Measurements from ENCODE around the gene P2RY13.

P2RY13 gene

DNA sequence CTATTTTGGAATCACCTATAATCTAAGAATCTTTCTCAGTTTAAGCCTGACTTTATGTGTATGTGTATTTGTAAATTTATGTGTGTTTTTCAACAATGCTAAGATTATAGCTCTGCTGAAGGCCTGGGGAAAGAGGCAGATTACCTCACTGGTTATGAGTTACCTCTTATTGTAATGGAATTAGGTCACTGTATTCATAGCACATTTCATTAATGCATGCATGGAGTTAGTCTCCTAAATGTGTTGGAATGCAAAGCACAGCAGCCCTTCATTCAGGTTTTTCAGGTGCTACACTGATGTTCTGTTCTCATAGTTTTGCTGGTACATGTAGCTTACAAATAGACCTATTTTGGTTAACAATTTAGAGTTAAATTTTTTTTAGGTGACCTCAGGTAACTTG lies 22.2 kb downstream of the P2RY13 start:
- no peaks in the 10 kb centered on the region for H3K27me3 ChIP-seq (ENCODE audit: control insufficient read depth, insufficient read depth, low read length)
- H3K9me3 ChIP-seq (replicated peaks; ENCODE audit: low read length): no peaks in the 10 kb centered on the region
- no peak overlapping the region for H3K4me3 ChIP-seq (ENCODE audit: low read length)
- no peak overlapping the region for H3K9ac ChIP-seq (ENCODE audit: low read depth, low read length)
- H3K4me2 ChIP-seq (ENCODE audit: low read length): no peak overlapping the region
- H3K4me1 ChIP-seq (ENCODE audit: control insufficient read depth, insufficient read depth, low read length): peaks cover 43% of the 10 kb centered on the region
- H3K36me3 ChIP-seq (ENCODE audit: insufficient read depth, low read length): no peaks in the 10 kb centered on the region

DNA sequence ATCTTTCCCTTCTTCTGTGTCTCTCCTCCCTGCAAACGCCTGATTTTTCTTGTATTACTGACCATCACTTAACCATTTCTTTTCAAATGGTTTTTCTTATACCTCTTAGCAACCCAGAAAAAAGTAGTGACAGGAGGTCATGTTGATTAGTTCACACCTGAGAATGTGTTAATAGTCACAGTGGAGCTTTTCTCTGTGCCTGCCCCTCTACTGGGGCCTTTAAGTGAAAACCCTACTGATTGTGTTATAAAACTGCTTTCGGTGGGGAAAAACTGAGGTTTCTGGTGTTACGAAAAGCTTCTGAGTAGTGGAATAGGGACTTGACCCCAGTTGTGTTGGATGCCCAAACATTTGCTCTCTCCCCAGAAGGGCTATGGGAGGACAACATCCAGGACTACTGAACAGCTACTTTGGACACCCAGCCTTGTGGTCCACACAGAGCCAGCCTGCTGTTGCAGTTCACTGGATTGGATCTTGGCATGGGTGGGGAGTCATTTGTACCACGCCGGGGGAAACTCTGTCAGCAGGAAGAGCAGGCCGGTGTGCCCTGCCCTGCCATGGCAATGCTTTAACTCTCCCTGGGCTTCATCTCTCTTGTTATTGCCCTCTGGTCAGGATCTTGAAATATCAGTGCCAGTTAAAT lies 23.1 kb downstream of the P2RY13 start:
- H3K27me3 ChIP-seq (ENCODE audit: control insufficient read depth, insufficient read depth, low read length): no peaks in the 10 kb centered on the region
- H3K4me3 ChIP-seq (ENCODE audit: low read length): peak overlapping the region; percentile 21
- peak overlapping the region; percentile 6 for H3K9ac ChIP-seq (ENCODE audit: low read depth, low read length)
- peaks cover 46% of the 10 kb centered on the region for H3K4me1 ChIP-seq (ENCODE audit: control insufficient read depth, insufficient read depth, low read length)
- no peaks in the 10 kb centered on the region for H3K36me3 ChIP-seq (ENCODE audit: insufficient read depth, low read length)
- peak overlapping the region; percentile 65 for H3K4me2 ChIP-seq (ENCODE audit: low read length)
- no peaks in the 10 kb centered on the region for H3K9me3 ChIP-seq (replicated peaks; ENCODE audit: low read length)

DNA sequence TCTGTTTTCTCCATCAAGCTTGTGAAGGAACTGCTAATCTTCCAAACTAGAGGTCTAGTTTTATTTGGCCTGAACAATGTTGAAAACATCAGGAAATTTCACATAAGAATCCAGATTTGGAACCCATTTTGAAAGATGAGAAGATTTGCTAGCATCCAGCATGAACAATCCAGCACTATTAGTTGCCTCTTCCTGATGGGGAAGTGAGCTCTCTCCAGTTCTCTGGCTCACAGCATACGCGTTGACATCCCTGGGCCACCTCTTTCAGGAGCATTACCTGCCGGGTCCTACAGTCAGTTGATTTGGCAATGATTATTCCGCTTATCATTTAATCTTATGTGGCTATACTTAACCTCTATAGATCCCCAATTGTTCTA lies 23.6 kb downstream of the P2RY13 start:
- H3K4me2 ChIP-seq (ENCODE audit: low read length): peak overlapping the region; percentile 65
- H3K9ac ChIP-seq (ENCODE audit: low read depth, low read length): peak overlapping the region; percentile 6
- H3K9me3 ChIP-seq (replicated peaks; ENCODE audit: low read length): no peaks in the 10 kb centered on the region
- H3K4me1 ChIP-seq (ENCODE audit: control insufficient read depth, insufficient read depth, low read length): peaks cover 46% of the 10 kb centered on the region
- no peaks in the 10 kb centered on the region for H3K27me3 ChIP-seq (ENCODE audit: control insufficient read depth, insufficient read depth, low read length)
- peak overlapping the region; percentile 21 for H3K4me3 ChIP-seq (ENCODE audit: low read length)
- H3K36me3 ChIP-seq (ENCODE audit: insufficient read depth, low read length): no peaks in the 10 kb centered on the region

DNA sequence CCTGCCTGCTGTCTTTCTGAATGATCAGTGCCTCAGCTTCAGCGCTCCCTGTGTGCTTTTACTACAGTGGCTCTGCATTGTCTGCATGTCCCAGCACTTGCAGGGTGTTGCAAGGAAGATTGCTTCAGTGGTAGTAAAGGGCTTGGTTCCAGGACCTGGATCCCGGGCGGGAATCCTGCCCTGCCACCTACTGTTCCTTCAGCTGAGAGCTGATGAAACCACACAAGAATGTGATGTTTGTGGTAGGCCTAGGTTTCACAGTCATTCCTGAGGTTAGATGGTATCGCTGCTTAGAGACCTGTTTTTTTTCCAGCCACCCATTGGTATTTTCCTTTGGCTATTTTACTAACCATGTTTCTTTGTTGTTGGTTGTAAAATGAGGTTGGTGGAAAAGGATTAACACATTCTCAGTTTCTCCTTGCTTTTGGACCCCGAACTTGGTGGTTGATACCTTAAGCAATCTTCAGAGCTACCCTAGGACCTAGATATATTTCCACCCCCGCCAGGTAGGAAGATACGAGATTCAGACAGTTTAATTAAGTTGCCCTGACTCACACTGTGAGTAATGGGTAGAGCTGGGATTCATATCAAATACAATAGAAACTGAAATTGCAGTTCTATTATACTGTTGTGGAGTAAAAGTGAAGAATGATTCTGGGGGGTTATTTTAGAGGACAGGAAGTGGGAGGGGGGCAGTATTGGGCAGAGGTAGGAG lies 24.1 kb downstream of the P2RY13 start:
- peaks cover 46% of the 10 kb centered on the region for H3K4me1 ChIP-seq (ENCODE audit: control insufficient read depth, insufficient read depth, low read length)
- peak overlapping the region; percentile 65 for H3K4me2 ChIP-seq (ENCODE audit: low read length)
- no peaks in the 10 kb centered on the region for H3K36me3 ChIP-seq (ENCODE audit: insufficient read depth, low read length)
- no peaks in the 10 kb centered on the region for H3K27me3 ChIP-seq (ENCODE audit: control insufficient read depth, insufficient read depth, low read length)
- H3K9ac ChIP-seq (ENCODE audit: low read depth, low read length): peak overlapping the region; percentile 6
- H3K9me3 ChIP-seq (replicated peaks; ENCODE audit: low read length): no peaks in the 10 kb centered on the region
- H3K4me3 ChIP-seq (ENCODE audit: low read length): peak overlapping the region; percentile 21

DNA sequence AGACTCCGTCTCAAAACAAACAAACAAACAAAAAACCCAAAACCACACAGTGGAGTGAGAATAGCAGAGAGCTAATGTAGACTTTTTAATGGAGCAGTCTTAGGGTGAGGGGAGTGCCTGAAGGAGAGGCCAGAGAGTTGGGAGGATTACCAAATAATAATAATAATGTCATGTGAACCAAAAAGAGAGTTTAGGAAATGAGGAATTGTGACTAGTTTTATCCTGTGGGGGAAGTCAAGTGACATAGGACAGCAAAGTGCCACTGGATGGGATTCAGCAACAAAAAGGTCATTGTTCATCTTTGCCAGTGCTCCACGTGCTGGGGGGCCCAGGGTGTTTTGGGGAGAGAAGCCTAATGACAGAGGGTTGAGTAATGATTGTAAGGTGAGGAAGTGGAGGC lies 25.6 kb downstream of the P2RY13 start:
- H3K4me1 ChIP-seq (ENCODE audit: control insufficient read depth, insufficient read depth, low read length): peaks cover 45% of the 10 kb centered on the region
- H3K4me3 ChIP-seq (ENCODE audit: low read length): no peak overlapping the region
- H3K9ac ChIP-seq (ENCODE audit: low read depth, low read length): no peak overlapping the region
- H3K4me2 ChIP-seq (ENCODE audit: low read length): no peak overlapping the region
- no peaks in the 10 kb centered on the region for H3K9me3 ChIP-seq (replicated peaks; ENCODE audit: low read length)
- no peaks in the 10 kb centered on the region for H3K36me3 ChIP-seq (ENCODE audit: insufficient read depth, low read length)
- H3K27me3 ChIP-seq (ENCODE audit: control insufficient read depth, insufficient read depth, low read length): no peaks in the 10 kb centered on the region

DNA sequence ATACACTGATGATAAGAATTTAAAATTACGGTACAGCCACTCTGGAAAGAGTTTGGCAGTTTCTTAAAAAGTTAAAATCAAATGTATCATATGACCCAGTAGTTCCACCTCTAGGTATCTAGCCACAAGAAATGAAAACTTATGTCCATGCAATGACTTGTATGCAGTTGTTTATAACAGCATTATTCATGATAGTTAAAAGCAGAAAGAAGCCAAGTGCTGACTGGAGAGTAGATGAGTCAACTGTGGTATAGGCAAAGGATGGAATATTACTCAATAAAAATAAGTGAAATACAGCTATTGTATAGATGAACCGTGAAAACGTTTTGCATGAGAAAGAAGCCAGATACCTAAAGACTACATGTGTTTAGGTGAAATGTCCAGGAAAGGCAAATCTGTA lies 27.6 kb downstream of the P2RY13 start:
- Histone ChIP-seq H3K27me3 (ENCODE audit: control insufficient read depth, insufficient read depth, low read length) (no peaks in the 10 kb centered on the region), H3K4me1 (ENCODE audit: control insufficient read depth, insufficient read depth, low read length) (peaks cover 25% of the 10 kb centered on the region), H3K9ac (ENCODE audit: low read depth, low read length) (no peak overlapping the region), H3K9me3 (replicated peaks; ENCODE audit: low read length) (no peaks in the 10 kb centered on the region), H3K36me3 (ENCODE audit: insufficient read depth, low read length) (no peaks in the 10 kb centered on the region), H3K4me2 (ENCODE audit: low read length) (no peak overlapping the region), H3K4me3 (ENCODE audit: low read length) (no peak overlapping the region)

DNA sequence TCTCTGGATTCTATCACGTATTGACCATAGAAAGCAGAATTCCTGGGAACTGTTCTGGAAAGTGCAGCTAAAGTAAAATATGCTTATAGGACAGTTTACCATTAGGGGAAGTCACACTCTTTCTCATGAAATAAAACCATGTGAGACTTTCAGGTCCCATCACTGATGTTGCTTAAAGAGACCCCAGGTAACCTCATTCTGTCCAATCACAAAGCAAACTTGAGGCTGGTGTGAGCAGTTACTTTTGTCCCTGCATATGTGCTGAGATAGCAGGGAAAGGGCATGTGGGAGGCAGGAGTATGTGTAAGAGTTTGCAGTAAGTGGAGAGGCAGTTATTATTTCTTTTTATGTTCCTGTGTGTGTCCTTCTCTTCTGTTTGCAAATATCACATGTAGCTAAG lies 28.8 kb downstream of the P2RY13 start:
- H3K9ac ChIP-seq (ENCODE audit: low read depth, low read length): no peak overlapping the region
- no peaks in the 10 kb centered on the region for H3K9me3 ChIP-seq (replicated peaks; ENCODE audit: low read length)
- H3K4me3 ChIP-seq (ENCODE audit: low read length): no peak overlapping the region
- H3K4me2 ChIP-seq (ENCODE audit: low read length): no peak overlapping the region
- no peaks in the 10 kb centered on the region for H3K27me3 ChIP-seq (ENCODE audit: control insufficient read depth, insufficient read depth, low read length)
- peaks cover 13% of the 10 kb centered on the region for H3K4me1 ChIP-seq (ENCODE audit: control insufficient read depth, insufficient read depth, low read length)
- no peaks in the 10 kb centered on the region for H3K36me3 ChIP-seq (ENCODE audit: insufficient read depth, low read length)

DNA sequence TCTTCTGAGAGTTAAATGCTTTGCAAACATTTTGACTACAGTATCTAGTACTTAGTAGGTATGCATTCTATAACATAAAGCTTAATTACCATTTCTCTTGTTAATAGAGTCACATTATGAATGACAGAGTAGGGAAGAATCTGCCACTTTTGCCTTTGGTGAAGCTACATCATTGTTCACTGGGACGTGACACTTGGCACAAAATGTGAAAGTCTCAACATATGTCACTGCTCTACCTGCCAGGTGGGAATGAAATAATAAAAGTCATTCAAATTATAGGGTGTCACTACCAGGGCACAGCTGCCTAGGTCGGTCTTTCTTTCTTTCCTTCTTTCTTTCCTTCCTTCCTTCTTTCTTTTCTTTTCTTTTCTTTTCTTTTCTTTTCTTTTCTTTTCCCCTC lies 30.3 kb downstream of the P2RY13 start:
- Histone ChIP-seq H3K4me2 (ENCODE audit: low read length) (no peak overlapping the region), H3K4me3 (ENCODE audit: low read length) (no peak overlapping the region), H3K36me3 (ENCODE audit: insufficient read depth, low read length) (no peaks in the 10 kb centered on the region), H3K9me3 (replicated peaks; ENCODE audit: low read length) (no peaks in the 10 kb centered on the region), H3K4me1 (ENCODE audit: control insufficient read depth, insufficient read depth, low read length) (peaks cover 4% of the 10 kb centered on the region), H3K27me3 (ENCODE audit: control insufficient read depth, insufficient read depth, low read length) (no peaks in the 10 kb centered on the region), H3K9ac (ENCODE audit: low read depth, low read length) (no peak overlapping the region)

DNA sequence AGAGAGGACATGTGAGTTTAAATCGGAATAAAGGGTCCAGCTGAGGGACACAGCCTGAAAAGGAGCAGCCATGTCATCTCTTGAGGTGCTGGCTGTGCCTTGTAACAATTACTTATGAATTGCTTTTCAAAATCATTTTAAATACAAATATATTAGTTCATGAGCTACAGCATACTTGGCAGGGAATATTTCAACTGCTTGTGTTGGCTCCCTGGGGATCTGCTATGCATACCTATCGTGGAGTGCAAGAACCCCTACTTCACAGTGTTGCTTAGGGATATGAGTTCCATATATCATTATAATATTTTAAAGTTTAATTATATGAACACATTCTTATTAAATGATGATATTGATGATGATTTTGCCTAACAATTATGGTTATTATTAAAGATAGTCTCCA lies 31.9 kb downstream of the P2RY13 start:
- H3K27me3 ChIP-seq (ENCODE audit: control insufficient read depth, insufficient read depth, low read length): no peaks in the 10 kb centered on the region
- H3K4me1 ChIP-seq (ENCODE audit: control insufficient read depth, insufficient read depth, low read length): peaks cover 4% of the 10 kb centered on the region
- H3K36me3 ChIP-seq (ENCODE audit: insufficient read depth, low read length): no peaks in the 10 kb centered on the region
- no peak overlapping the region for H3K4me2 ChIP-seq (ENCODE audit: low read length)
- no peak overlapping the region for H3K4me3 ChIP-seq (ENCODE audit: low read length)
- H3K9me3 ChIP-seq (replicated peaks; ENCODE audit: low read length): no peaks in the 10 kb centered on the region
- H3K9ac ChIP-seq (ENCODE audit: low read depth, low read length): no peak overlapping the region

DNA sequence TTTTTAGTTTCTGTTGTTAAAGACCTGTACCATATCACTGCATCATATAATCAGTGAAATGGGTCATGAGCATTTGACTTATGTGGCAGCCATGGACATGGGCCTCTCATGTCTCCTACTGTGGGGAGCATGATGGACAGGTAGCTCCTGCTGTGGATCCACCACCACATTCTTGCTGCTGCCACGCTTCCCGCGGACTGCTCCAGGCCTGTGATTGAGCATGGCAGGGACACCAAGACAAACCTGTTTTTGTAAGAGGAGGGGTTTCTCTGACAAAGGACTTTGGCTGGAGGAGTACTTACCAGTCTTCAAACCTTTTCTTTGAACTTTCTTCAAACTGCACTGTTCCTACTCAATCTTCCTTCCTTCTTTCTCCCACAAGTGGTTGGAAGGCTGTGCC lies 33.1 kb downstream of the P2RY13 start:
- no peaks in the 10 kb centered on the region for H3K9me3 ChIP-seq (replicated peaks; ENCODE audit: low read length)
- no peaks in the 10 kb centered on the region for H3K4me1 ChIP-seq (ENCODE audit: control insufficient read depth, insufficient read depth, low read length)
- H3K4me2 ChIP-seq (ENCODE audit: low read length): no peak overlapping the region
- H3K4me3 ChIP-seq (ENCODE audit: low read length): no peak overlapping the region
- H3K27me3 ChIP-seq (ENCODE audit: control insufficient read depth, insufficient read depth, low read length): no peaks in the 10 kb centered on the region
- H3K36me3 ChIP-seq (ENCODE audit: insufficient read depth, low read length): no peaks in the 10 kb centered on the region
- H3K9ac ChIP-seq (ENCODE audit: low read depth, low read length): no peak overlapping the region

DNA sequence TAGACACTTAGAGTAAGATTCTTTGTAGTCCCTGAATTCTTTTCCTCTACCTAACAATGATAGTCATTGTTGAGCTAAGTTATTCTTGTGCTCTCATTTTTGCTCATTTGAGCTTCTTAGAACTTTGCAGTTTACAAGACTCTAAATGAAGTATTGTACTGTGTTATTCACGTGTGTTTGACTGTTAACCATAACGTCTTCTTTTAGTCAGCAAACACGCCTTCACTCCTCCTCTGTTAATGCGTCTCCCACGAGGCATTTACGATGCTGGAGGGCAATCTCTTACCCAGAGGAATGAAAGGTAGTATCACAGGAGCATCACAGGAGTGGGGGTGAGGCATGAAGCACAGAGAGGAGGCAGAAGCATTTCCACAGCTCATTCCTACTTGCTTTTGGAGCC lies 36.2 kb downstream of the P2RY13 start:
- Histone ChIP-seq H3K36me3 (ENCODE audit: insufficient read depth, low read length) (no peaks in the 10 kb centered on the region), H3K4me2 (ENCODE audit: low read length) (no peak overlapping the region), H3K9ac (ENCODE audit: low read depth, low read length) (no peak overlapping the region), H3K9me3 (replicated peaks; ENCODE audit: low read length) (no peaks in the 10 kb centered on the region), H3K4me1 (ENCODE audit: control insufficient read depth, insufficient read depth, low read length) (no peaks in the 10 kb centered on the region), H3K27me3 (ENCODE audit: control insufficient read depth, insufficient read depth, low read length) (no peaks in the 10 kb centered on the region), H3K4me3 (ENCODE audit: low read length) (no peak overlapping the region)

DNA sequence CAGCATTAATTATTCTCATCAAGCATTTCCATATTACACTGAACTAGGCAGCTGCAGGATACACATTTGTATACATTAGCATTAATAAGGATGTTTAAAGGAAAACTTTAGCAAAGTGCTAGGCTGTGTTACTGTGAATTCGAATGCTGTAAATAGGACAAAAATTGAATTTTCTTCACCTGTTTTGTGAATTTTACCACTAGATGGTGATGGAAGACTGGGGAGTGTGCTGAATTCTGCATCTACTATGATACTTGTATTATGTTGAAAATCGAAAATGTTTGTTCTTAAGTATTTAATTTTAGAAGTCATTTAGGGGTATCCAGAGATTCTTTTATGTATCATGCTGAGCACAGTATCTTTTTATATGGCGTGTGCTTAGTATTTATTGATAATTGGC lies 38.7 kb downstream of the P2RY13 start:
- H3K4me1 ChIP-seq (ENCODE audit: control insufficient read depth, insufficient read depth, low read length): no peaks in the 10 kb centered on the region
- H3K36me3 ChIP-seq (ENCODE audit: insufficient read depth, low read length): no peaks in the 10 kb centered on the region
- H3K4me2 ChIP-seq (ENCODE audit: low read length): no peak overlapping the region
- no peaks in the 10 kb centered on the region for H3K9me3 ChIP-seq (replicated peaks; ENCODE audit: low read length)
- no peaks in the 10 kb centered on the region for H3K27me3 ChIP-seq (ENCODE audit: control insufficient read depth, insufficient read depth, low read length)
- no peak overlapping the region for H3K4me3 ChIP-seq (ENCODE audit: low read length)
- no peak overlapping the region for H3K9ac ChIP-seq (ENCODE audit: low read depth, low read length)

All from skeletal muscle satellite cell (primary cell).